GM12801 (cell line): Measurements from ENCODE around the gene SPATA1.

ENCODE experiments used
- CTCF ChIP-seq: IDR thresholded peaks from one replicate; pipeline ENCODE4 v1.5.1; 2011; ENCODE audit warnings: control low read depth; ENCODE audit not compliant: insufficient read length; ENCODE audit errors: extremely low read depth

SPATA1 gene

GRCh38 chr1:84481317-84481716 lies 24.9 kb upstream of the SPATA1 start:
- no peak for TF ChIP-seq CTCF

GRCh38 chr1:84488107-84488506 lies 18.1 kb upstream of the SPATA1 start:
- no peak for TF ChIP-seq CTCF

- no peak for TF ChIP-seq CTCF
Observed at GRCh38 chr1:84489766-84490165, 16.4 kb upstream of the SPATA1 start.

- TF ChIP-seq CTCF, result no peak
Observed at GRCh38 chr1:84492726-84493125, 13.5 kb upstream of the SPATA1 start.

GRCh38 chr1:84493747-84494146 lies 12.4 kb upstream of the SPATA1 start:
- TF ChIP-seq CTCF, result no peak

- TF ChIP-seq CTCF, result no peak
Observed at GRCh38 chr1:84496498-84496897, 9.7 kb upstream of the SPATA1 start.

GRCh38 chr1:84497631-84498275 lies 8.4 kb upstream of the SPATA1 start:
- TF ChIP-seq CTCF, result no peak
